ENCODE results near the gene NATD1.

The NATD1 gene

GRCh38 chr17:21294321-21295035 lies 41.3 kb upstream of the NATD1 start:
- DNase-seq (ENCODE audit: extremely low read depth, low read depth) = no peak
- no peak for TF ChIP-seq CTCF (IDR thresholded peaks at IDR 0.05; ENCODE audit: low read depth, low read length, missing control alignments)
- no peak overlapping the region for H3K4me3 ChIP-seq (replicated peaks; ENCODE audit: low read depth, low read length)

- TF ChIP-seq CTCF (IDR thresholded peaks at IDR 0.05; ENCODE audit: low read depth, low read length, missing control alignments) = no peak
- no peak for DNase-seq (ENCODE audit: extremely low read depth, low read depth)
These were observed 40.6 kb upstream of the NATD1 start for GRCh38 chr17:21293831-21294210.

GRCh38 chr17:21292867-21293830 lies 39.9 kb upstream of the NATD1 start:
- H3K4me3 ChIP-seq (replicated peaks; ENCODE audit: low read depth, low read length) = no peak overlapping the region
- DNase-seq (ENCODE audit: extremely low read depth, low read depth) = no peak
- TF ChIP-seq CTCF (IDR thresholded peaks at IDR 0.05; ENCODE audit: low read depth, low read length, missing control alignments) = no peak

More at GRCh38 chr17:21293831-21294210, 40.6 kb upstream of the NATD1 start:
- H3K4me3 ChIP-seq (replicated peaks; ENCODE audit: low read depth, low read length) = no peak overlapping the region

- H3K4me3 ChIP-seq (replicated peaks; ENCODE audit: low read depth, low read length) = no peak overlapping the region
- DNase-seq (ENCODE audit: extremely low read depth, low read depth) = no peak
- no peak for TF ChIP-seq CTCF (IDR thresholded peaks at IDR 0.05; ENCODE audit: low read depth, low read length, missing control alignments)
These were observed 38.7 kb upstream of the NATD1 start for GRCh38 chr17:21291862-21292261.

- no peak overlapping the region for H3K4me3 ChIP-seq (replicated peaks; ENCODE audit: low read depth, low read length)
- TF ChIP-seq CTCF (IDR thresholded peaks at IDR 0.05; ENCODE audit: low read depth, low read length, missing control alignments) = no peak
- DNase-seq (ENCODE audit: extremely low read depth, low read depth) = no peak
These were observed 38.1 kb upstream of the NATD1 start for GRCh38 chr17:21291357-21291756.

- DNase-seq (ENCODE audit: extremely low read depth, low read depth) = no peak
- TF ChIP-seq CTCF (IDR thresholded peaks at IDR 0.05; ENCODE audit: low read depth, low read length, missing control alignments) = no peak
- H3K4me3 ChIP-seq (replicated peaks; ENCODE audit: low read depth, low read length) = no peak overlapping the region
These were observed 36.8 kb upstream of the NATD1 start for GRCh38 chr17:21289902-21290571.

Measured in HFF-Myc (cell line).